HG02642 (cell line): ENCODE data around the gene SLC22A3.
"Not testable (repeated sequence)": the region's sequence is repeated elsewhere in the genome, so short reads cannot be mapped to it uniquely, and the experiment has no call there.

Source experiments
- ATAC-seq: cut with Tn5 transposase; IDR thresholded peaks from one replicate; pipeline ENCODE4 v1.9.1; 2021; ENCODE audit warnings: mild to moderate bottlenecking; ENCODE audit not compliant: unreplicated experiment, poor library complexity

The SLC22A3 gene

DNA sequence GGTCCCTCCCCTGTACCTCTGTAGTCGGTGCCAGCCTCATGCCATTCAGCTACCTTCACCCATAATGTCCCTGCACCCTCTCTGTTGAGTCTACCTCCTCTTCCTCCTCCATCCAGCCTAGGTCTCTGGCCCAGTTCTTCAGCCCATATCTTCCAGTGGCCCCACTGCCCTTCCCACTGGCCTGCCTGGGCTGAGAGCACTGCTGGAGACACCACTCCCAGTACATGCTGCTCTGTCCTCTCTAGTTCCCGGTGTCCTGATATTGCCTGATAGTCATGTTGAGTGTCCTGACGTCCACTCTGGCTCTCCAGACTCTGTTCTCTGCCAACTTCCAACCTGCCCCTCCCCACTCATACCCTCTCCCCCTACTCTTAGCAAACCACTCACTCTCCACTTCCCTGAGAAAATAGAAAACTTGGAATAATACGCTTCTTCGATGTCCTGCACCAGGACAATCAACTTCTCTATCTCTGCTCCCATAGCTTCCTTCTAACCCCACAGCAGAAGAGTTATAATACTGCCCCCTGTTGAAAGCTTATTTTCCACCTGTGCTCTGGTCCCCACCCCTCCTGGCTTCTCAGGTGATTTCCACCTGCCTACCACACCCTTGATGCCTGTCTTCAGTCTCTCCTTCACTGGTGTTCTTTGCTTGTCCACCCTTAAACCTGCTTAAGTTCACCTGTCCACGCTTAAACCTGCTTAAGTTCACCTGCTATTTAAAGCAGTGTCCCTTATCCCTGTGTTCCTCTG, 19.8 kb downstream of the SLC22A3 start:
- ATAC-seq: no peak

DNA sequence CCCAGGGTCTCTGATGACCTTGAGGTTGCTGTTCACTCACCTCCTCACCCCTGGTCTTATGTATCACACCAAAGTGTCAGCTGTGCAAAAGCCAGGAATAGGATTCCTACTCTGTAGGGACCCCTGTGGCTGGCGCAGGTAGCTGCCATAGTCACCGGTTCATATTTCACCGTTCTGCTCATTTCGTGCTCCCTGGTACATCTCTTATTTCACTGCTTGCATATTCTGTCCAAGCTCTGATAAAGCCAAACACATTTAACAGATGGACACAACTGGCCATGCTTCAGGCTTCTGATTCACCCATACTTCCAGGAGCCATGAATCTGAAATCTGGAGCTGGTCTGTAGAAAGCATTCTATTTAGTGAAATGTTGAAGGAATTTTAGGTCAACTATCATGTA, 20.5 kb downstream of the SLC22A3 start:
- ATAC-seq: no peak

DNA sequence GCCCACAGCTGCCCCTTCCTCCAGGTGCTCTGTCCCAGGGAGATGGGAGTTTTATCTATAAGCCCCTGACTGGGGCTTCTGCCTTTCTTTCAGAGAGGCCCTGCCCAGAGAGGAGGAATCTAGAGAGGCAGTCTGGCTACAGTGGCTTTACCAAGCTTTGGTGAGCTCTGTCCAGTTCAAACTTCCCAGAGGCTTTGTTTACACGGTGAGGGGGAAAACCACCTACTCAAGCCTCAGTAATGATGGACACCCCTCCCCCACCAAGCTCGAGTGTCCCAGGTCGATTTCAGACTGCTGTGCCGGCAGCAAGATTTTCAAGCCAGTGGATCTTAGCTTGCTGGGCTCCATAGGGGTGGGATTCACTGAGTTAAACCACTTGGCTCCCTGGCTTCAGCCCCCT, 25.4 kb downstream of the SLC22A3 start:
- not testable (repeated sequence) for ATAC-seq

DNA sequence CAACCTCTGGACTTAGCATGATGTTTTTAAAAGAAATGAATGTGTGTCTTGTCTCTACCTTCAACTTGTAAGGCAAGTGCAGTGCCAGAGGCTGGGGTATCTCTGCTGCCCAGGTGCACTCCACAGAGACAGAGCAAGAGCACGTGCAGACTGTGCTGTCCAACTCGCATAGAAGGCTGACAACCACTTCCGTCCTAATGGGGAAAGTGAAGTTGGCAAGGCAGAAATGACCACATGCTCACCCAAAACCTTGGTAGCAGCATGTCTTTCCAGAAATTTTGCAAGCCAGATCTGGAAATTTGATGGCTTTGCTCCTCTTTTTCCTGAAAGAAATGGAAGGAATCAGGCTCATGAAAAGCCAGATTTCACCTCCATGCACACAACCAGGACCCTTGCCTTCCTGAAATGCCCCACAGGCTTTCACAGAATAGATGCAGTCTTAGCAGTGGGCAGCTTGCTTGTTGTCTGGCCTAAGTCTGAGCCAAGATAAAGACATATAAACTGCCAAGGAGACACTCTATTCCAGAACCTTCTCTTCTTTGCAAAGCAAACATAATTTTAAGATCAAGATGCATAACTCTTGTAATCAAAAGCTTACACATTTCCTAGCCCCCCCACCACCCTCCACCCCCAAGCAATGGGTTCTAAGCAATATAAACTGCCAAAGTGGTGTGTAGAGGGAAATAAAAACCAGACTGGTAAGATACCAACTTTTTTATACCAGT, 26.8 kb downstream of the SLC22A3 start:
- ATAC-seq: no peak

DNA sequence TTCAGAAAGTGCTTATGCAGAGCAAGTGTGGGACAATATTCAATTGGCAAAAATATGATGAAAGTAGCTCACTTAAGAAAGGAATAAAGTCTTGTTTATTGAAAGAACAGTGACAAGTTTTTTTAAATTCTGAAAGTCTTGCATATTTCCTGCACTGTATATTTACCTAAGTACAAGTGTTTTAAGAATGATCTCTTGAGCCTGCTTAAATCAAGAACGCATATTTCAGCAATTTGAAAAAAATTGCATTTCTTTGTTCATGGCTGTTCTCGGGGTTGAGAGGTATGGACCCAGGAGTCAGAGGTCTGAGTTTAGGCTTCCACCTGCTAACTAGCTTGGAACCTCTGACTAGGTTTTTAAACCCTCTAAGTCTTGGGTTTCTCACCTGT, 27.4 kb downstream of the SLC22A3 start:
- no peak for ATAC-seq

DNA sequence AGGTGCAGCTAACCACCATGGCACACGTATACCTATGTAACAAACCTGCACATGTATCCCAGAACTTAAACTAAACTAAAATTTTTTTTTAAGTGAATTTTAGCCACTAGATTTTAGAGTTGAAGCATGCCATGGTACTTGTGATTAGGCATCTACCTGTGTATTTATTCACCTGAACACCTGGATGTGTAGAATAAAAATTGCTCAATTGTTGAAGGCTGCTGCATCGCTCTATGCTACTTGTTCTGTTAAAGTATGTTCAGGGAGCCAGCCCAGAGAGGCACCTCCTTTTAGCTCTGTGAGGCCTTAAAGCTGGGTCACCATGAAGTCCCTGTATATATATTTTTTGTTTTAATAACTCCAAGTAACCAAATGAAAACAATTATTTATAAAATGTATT, 28.3 kb downstream of the SLC22A3 start:
- no peak for ATAC-seq

DNA sequence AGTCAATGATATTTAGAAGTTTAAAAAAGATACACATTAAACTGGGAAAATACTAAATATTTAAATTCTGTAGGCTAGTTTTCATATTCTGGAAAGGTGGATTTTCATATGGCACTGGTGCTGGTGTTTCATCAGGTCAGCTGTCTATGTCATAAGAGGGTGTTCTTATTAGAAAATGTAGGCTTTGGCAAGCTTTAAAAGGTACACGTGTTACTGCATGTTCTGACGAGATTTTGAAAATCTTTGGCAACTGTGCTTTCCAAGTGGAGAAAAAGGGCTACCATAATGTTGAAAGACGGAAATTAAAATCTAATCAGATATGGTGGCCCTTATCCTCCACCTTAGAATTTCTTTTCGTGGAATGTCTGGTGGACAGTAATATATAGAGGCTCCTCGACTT, 30.0 kb downstream of the SLC22A3 start:
- no peak for ATAC-seq

DNA sequence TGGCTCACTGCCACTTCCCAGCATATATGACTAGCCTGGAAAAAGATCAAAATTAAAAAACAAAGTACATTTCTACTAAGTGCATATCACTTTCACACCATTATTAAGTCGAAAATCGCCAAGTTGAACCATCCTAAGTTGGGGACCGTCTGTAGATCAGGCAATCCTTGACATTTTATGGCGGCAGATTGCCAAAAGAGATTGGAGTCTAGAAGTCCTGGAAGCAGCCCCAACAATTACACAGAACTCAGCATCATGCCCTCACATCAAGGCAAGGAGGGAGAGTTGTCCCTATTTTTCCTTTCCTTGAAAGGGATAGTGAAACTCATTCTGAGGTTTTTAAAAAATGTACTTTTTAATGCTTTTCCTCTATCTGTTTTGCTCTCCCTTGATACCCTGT, 30.7 kb downstream of the SLC22A3 start:
- no peak for ATAC-seq

DNA sequence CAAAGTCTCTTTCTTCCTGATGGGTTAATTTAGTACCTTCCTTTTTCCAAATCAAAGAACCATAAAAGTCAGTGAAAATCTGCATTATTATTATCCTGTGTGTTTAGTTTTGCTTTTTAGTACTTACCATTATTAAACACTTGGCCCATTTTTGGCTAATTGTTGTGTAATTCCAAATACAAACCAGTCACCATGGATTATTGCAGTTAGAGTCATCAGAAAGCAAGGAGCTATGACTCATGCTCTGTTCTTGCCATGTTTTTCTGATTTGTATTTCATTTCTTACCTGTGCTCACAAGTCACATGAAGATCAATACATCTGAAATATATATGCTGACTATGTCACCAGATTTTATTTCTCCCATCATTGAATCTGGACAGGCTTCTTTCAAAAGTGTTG, 31.3 kb downstream of the SLC22A3 start:
- ATAC-seq: no peak

DNA sequence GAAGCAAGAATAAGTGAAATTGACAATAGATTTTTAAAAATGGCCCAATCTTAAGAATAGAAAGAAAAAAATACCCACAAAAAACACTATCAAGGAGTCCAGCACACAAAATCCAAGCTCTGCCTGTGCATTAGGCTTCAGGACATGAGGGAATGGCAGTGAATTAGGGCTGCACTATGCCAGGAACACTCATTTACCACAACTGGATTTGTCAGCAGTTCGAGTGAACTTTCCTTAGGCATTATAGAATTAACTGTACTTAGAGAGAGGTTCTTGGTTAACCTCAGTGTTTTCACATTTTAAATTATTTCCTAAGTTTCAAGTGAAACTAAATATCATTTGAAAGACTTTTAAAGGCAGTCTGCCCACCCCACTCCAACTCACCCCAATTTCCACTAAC, 34.8 kb downstream of the SLC22A3 start:
- no peak for ATAC-seq

DNA sequence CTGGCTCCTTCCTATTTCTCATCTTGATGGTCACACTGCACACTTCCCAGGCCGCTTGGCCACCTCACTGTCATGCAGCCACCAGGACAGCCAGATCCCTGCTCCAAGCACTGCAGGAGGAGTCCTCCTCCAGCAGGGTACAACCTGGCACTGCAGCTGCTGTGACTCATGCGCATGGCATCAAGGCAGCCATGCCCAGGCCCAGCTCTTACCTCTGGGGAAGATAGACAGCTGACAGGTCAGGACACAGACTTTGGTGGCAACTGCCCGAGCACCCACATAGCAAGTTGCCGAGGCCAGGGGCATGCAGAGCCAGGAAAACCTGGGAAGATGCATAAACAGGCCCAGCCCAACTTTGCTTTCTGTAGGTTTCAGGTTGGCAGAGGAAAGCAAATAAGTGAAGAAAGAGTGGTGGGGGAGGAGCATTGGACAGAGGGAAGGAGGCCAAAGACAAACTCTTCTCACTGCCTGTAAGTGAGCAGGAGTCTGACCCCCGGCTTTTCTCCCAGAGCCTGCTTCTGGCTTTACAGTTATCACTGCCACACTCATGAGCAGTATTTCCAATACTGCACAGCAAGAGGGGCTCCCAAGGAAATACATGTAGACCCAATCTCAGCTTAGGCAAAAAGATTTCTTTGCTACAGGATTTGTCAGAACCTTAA, 38.8 kb downstream of the SLC22A3 start:
- ATAC-seq: no peak

DNA sequence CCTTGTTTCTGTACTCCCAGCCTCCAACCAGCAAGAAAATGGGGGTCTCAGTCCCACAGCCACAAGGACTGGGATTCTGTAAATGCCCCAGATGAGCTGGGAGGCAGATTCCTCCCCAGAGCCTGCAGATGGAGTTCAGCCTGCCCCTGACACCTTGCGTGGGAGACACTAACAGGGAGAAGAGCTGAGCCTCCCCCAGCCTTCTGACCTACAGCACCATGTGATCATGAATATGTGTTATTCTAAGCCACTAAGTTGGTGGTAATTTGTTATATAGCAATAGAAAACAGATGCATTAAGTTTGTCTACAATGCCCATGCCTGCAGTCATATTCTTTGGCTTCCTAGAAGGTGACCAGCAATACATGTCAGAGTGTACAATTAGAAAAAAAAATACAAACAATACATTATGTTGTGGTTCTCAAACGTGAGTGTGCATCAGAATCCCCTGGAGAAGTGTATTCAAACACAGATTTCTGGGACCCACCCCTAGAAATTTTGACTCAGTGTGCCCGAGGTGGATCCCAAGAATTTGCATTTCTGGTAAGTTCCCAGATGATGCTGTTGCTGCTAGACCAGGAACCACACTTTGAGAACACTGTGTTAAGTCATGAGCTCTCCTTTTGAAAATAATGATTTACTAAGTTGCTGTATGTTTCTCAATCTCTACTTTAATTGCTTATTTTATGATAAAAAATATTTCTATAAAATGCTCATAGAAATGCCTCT, 39.9 kb downstream of the SLC22A3 start:
- ATAC-seq: no peak

DNA sequence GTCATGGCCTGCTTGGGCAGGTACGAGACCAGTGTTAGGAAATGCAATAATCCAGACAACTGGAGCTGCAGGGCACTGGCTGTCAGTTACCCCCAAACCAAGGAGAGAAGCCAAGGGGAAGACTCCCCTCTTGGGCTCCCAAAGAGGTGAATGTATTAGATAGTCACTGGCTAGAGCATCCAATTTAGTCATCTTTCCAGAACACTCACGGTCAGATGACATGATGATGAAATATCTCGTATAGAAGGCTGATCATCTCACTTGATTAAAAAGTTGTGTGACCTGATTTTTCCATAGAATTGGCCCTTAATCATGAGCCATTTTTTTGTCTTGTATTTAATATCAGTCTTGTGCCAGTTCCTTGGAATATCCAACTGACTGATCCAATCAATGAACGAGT, 40.7 kb downstream of the SLC22A3 start:
- ATAC-seq: no peak

DNA sequence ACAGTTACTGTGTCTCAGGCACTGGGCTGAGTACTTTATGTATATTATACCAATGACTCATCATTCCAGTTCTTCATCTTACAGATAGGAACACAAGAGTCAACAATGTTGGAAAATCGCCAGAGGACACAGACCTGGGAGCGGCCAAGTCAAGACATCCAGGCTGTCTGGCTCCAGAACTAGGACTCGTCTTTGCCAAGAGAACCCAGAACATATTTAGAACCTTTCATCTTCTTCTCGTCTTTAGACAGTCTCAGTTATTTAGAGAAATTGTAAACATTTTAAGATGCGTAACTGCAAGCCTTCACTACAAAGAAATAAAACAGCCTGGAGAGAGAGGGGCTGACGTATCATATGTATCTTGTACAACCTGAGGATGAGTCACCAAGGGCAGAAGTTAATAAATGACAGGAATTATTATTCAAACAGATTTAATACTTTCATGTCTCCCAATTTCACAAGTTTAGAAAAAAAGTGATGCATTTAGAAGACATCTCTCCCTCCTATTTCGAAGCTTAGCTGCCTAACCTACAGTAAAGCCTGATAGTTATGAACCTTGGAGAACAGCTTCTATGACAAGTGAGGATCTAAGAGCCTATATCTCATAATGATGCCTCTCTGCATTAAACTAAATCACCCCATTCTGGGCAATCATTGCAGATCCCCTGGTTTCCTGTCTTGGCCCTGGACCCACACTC, 43.4 kb downstream of the SLC22A3 start:
- no peak for ATAC-seq

DNA sequence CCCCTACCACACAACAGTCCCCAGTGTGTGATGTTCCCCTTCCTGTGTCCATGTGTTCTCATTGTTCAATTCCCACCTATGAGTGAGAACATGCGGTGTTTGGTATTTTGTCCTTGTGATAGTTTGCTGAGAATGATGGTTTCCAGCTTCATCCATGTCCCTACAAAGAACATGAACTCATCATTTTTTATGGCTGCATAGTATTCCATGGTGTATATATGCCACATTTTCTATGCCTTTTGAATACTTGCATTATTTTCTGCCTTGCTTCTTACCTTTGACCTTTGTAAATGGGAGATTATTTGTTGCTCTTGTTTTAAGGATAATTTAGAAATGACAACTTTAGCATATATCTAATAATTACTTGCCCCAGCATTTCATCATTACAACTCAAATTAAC, 45.3 kb downstream of the SLC22A3 start:
- ATAC-seq: not testable (repeated sequence)

DNA sequence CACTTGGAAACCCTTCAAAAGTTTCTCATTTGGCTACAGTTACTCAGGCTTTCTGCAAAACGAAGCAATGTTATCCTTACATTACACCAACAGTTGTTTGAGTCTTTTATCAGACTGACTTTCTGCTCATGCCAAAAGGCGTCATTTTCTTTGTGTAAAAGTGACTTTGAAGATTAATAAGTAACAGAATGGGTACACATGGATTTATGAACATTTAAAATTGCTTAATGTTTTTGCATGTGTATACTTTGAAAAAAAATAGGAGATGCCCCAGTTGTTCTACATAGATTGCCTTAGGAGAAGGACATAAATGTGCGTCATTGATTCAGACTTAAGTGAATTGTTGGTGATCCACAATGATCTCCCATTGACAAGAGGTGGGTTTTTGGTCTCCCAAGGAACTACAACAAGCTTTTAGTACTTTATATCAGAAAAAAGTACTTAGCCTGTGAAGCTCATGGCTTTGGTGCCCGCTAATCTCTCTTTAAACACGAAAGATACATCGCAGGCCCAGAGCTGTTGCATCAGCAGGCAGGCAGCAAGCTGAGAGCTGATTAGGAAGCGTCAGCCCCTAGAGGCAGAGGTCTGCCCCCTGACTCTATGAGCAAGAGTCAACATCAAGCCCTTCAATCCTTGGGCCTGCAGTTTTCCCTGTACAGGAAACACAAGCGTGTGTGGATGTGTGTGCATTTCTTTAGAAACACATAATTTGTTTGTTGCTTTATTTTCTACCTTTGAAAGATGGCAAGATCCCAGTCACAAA, 45.9 kb downstream of the SLC22A3 start:
- no peak for ATAC-seq

DNA sequence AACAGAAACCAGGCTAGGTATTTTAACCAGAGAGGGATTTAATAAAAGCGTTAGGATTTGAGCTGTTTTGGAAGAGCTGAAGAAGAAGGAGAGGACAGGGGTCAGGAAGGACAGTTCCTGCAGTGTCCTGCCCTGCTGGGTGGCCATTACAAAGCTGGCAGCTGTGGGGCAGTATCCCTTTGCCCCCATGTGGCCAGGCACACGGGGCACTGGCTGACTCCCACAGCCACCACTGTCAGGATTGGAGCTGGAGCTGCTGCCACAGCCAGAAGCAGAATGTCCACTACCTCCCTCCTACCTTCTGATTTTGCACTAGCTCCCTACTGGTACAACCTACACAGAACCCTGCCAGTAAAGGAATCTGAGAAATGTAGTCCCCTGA, 46.5 kb downstream of the SLC22A3 start:
- ATAC-seq: no peak

DNA sequence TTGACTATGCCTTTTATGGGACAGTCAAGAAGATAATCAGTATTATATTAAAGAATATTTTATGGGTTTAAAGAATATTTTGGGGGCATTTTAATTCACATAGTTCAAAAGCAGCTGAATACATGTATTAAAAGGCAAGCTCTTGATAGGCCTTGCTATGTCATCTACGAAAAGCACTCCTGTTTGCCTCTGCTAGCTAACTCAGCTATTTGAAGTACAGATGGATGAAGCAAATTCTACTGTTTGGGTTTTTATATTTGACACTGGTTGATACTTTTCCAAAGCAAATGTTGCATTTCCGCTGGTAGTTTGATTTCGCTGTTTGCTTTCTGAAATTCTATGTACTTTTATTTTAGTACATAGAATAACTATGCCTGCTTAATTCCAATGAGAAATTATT, 47.0 kb downstream of the SLC22A3 start:
- ATAC-seq: no peak

DNA sequence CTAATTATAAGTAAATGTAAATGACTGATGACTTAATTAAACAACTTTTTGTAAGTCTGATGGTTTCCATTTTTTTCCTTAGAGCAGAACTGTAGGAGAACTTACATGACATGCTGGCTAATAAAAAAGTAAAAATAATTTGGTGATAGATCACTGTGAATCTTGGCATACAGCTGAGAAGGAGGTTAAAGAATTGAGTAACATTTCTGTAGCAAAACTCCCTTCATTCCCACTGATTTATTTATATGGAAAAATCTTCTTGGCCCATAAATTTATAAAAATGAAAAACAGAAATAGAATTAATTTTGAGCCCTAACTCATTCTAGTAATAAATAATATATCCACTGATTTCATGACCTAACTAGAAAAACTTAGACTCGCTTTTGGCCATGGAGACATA, 48.1 kb downstream of the SLC22A3 start:
- no peak for ATAC-seq
